Loucy (cell line): ENCODE data around the gene CDC14A.
A peak's percentile ranks its signal among the peaks of the same experiment; 100 is the strongest.

Source experiments
- EZH2phosphoT487 ChIP-seq: fragments of 200-600 bp; IDR thresholded peaks from 2 replicates; pipeline ENCODE4 v1.6.1; 2018; ENCODE audit warnings: antibody characterized with exemption, mild to moderate bottlenecking, moderate library complexity, borderline replicate concordance
- TF ChIP-seq, protein P1 (sequence below): fragments of 200-600 bp; sonication (generic); conservative IDR thresholded peaks from 2 replicates; pipeline ENCODE4 v1.5.1; 2014; ENCODE audit warnings: mild to moderate bottlenecking, antibody characterized with exemption, low read length

- TF ChIP-seq, protein P1, sequence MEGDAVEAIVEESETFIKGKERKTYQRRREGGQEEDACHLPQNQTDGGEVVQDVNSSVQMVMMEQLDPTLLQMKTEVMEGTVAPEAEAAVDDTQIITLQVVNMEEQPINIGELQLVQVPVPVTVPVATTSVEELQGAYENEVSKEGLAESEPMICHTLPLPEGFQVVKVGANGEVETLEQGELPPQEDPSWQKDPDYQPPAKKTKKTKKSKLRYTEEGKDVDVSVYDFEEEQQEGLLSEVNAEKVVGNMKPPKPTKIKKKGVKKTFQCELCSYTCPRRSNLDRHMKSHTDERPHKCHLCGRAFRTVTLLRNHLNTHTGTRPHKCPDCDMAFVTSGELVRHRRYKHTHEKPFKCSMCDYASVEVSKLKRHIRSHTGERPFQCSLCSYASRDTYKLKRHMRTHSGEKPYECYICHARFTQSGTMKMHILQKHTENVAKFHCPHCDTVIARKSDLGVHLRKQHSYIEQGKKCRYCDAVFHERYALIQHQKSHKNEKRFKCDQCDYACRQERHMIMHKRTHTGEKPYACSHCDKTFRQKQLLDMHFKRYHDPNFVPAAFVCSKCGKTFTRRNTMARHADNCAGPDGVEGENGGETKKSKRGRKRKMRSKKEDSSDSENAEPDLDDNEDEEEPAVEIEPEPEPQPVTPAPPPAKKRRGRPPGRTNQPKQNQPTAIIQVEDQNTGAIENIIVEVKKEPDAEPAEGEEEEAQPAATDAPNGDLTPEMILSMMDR = peak; percentile 93
- TF ChIP-seq EZH2phosphoT487 = no peak
Observed at GRCh38 chr1:100463791-100464424, 111.6 kb downstream of the CDC14A start.
